Testis (tissue), 3 donors: ENCODE results near the gene ZNF280B. TPM values are rescaled to one million over a fixed set of nuclear protein-coding genes. Genes with fewer than 3 reads are reported as not detected.
"Not testable (repeated sequence)": the region's sequence is repeated elsewhere in the genome, so short reads cannot be mapped to it uniquely, and the experiment has no call there.

Experiments used
- DNase-seq: peaks from one replicate; pipeline ENCODE4 v3.0.0-alpha.2; 2019
- H3K27ac ChIP-seq, 2 donors: fragments of 200-600 bp; sonication (generic); one replicate each; pipeline ENCODE4 v1.5.1; 2019
- H3K27me3 ChIP-seq: fragments of 200-600 bp; sonication (generic); one replicate; pipeline ENCODE4 v1.5.1; 2019
- H3K36me3 ChIP-seq: fragments of 200-600 bp; sonication (generic); one replicate; pipeline ENCODE4 v1.5.1; 2017; ENCODE audit warnings: low read depth; ENCODE audit errors: missing control alignments
- H3K4me1 ChIP-seq: fragments of 200-600 bp; sonication (generic); one replicate; pipeline ENCODE4 v1.5.1; 2019
- H3K4me3 ChIP-seq, 2 donors: fragments of 200-600 bp; sonication (generic); one replicate each; pipeline ENCODE4 v1.5.1; 2017 to 2019
- H3K9me3 ChIP-seq: fragments of 200-600 bp; sonication (generic); one replicate; pipeline ENCODE4 v1.5.1; 2017
- CTCF ChIP-seq, 3 experiments: fragments of 450-650 bp in 2 of 3; fragments of 200-600 bp in 1 of 3; sonication (generic) in 1 of 3; IDR thresholded peaks; one replicate each; pipeline ENCODE4 v1.5.1; 2016 to 2019; ENCODE audit warnings: antibody characterized with exemption in 3 of 3, mild to moderate bottlenecking in 2 of 3, moderate library complexity in 1 of 3
- POLR2A ChIP-seq: fragments of 450-650 bp; IDR thresholded peaks from one replicate; pipeline ENCODE4 v1.6.1; 2017; ENCODE audit warnings: antibody characterized with exemption, mild to moderate bottlenecking, moderate library complexity
- WGBS, 2 donors: methylation state at CpG; one replicate each; pipeline ENCODE4 v1.1.5; 2018; 5-methylcytosine and 5-hydroxymethylcytosine counted together
- intact Hi-C: fragments of 100-400 bp; cut with DNase I; formaldehyde crosslinking; loops from one replicate; pipeline ENCODE4 v1.15.1; 2023; ENCODE audit warnings: low total_unique reads
- polyA plus RNA-seq: library from polyadenylated mRNA; stranded (reverse); fragments of 350-450 nt; fragmentation: Illumina TruSeq; extraction: RNeasy Lipid Tissue Mini Kit (QIAGEN cat#74804); gene quantifications from one replicate; pipeline ENCODE4 v1.2.3, GENCODE V29; 2014; ENCODE audit warnings: low read depth, low replicate concordance; ENCODE audit not compliant: insufficient read depth
- total RNA-seq, 2 donors: library from RNA; depleted of rRNA; stranded (reverse); fragments of >200 nt; gene quantifications; one replicate each; pipeline ENCODE4 v1.2.3, GENCODE V29; 2016

Gene ZNF280B
- total and polyA plus RNA-seq, 3 donors from 2014 or later = 22.8 to 73.3 (median 51.2) TPM

DNA sequence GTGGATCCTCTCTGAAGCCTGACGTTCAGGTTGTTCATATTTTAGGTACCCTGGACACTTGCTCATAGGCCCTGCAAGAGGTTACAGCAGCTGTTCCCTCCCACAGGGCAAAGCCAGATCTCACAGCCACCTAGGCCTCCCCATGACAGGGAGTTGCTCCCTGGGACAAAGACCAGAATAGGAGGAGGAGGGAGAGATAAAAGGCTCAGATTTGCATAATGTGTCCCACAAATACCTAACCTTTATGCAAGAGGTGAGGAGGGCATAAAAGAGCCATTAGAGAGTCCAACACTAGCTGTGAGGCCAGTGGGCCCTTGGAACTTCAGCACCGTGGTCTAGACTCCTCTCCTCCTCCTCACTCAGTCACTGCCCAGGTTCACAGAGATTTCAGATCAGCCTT is 33.8 kb downstream of the ZNF280B start:
- Histone ChIP-seq H3K4me1 (no peaks in the 10 kb centered on the region), H3K36me3 (no peaks in the 10 kb centered on the region), H3K9me3 (no peaks in the 10 kb centered on the region), H3K4me3 (no peak overlapping the region), H3K27me3 (no peaks in the 10 kb centered on the region), H3K27ac (no peak overlapping the region)
- TF ChIP-seq POLR2A (no peak), CTCF (IDR thresholded peaks at IDR 0.05) (no peak)
- WGBS, 2 donors = 69 to 78% methylated on average over 2 of the region's 2 CpGs
- intact Hi-C loops = no loop called here
- DNase-seq = no peak

DNA sequence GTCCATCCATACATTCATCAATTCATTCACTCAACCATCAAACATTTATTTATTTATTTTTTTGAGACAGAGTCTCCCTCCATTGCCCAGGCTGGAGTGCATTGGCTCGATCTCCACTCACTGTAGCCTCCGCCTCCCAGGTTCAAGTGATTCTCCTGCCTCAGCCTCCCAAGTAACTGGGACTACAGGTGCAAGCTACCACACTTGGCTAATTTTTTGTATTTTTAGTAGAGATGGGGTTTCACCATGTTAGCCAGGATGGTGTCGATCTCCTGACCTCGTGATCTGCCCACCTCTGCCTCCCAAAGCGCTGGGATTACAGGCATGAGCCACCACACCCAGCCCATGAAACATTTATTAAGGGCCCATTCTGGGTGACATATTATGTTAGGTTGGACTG is 37.4 kb downstream of the ZNF280B start:
- WGBS, 2 donors = 94 to 98% methylated on average over 5 of the region's 5 CpGs
- intact Hi-C loops, H3K27ac ChIP-seq, H3K4me3 ChIP-seq, H3K27me3 ChIP-seq, DNase-seq, H3K36me3 ChIP-seq, H3K9me3 ChIP-seq, H3K4me1 ChIP-seq: not testable (repeated sequence)

- intact Hi-C loops = no loop called here
- H3K4me1 ChIP-seq = no peaks in the 10 kb centered on the region
- DNase-seq = no peak
- no peak overlapping the region for H3K4me3 ChIP-seq
- H3K27me3 ChIP-seq = no peaks in the 10 kb centered on the region
- H3K27ac ChIP-seq = no peak overlapping the region
- no peaks in the 10 kb centered on the region for H3K9me3 ChIP-seq
- TF ChIP-seq POLR2A (no peak), CTCF (IDR thresholded peaks at IDR 0.05) (no peak)
- WGBS, 2 donors = 77 to 79% methylated on average over 2 of the region's 2 CpGs
- H3K36me3 ChIP-seq = no peaks in the 10 kb centered on the region
Observed at GRCh38 chr22:22469527-22469926, 39.0 kb downstream of the ZNF280B start.

DNA sequence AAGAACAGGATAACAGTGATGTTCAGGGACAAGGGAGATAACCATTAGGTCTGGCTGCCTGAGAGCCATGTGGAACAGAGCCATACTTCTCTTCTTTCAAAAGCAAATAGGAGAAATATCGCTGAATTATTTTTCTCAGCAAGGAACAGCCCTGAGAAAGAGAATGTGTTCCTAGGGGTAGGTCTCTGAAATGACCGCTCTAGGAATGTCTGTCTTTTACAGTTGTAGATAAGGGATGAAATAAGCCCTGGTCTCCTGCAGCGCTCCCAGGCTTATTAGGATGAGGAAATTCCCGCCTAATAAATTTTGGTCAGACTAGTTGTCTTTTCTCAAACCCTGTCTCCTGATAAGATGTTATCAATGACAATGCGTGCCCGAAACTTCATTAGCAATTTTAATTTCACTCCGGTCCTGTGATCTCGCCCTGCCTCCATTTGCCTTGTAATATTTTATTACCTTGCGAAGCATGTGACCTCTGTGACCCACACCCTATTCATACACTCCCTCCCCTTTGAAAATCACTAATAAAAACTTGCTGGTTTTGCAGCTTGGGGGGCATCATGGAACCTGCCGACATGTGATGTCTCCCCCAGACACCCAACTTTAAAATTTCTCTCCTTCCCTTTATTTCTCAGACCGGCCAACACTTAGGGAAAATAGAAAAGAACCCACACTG is 39.6 kb downstream of the ZNF280B start:
- intact Hi-C loops, H3K27ac ChIP-seq: not testable (repeated sequence)

DNA sequence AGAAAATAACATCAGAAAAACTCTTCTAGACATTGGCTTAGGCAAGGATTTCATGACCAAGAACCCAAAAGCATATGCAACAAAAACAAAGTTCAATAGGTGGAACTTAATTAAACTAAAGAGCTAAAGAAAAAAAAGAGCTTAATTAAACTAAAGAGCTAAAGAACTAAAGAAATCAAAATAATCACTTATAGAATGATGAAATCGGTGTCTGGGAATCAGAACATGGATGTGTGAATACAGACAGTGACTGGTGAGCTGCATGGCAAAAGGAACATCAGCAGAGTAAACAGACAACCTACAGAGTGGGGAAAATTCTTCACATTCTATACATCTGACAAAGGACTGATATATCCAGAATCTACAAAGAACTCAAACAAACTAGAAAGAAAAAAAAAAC is 41.4 kb downstream of the ZNF280B start:
- DNase-seq = no peak
- no peaks in the 10 kb centered on the region for H3K36me3 ChIP-seq
- no peak overlapping the region for H3K27ac ChIP-seq
- H3K27me3 ChIP-seq = no peaks in the 10 kb centered on the region
- 86 to 89% methylated on average over 1 of the region's 1 CpG for WGBS, 2 donors
- TF ChIP-seq CTCF (IDR thresholded peaks at IDR 0.05) = no peak
- no peak for TF ChIP-seq POLR2A
- no peak overlapping the region for H3K4me3 ChIP-seq
- H3K4me1 ChIP-seq = no peaks in the 10 kb centered on the region
- intact Hi-C loops = no loop called here
- no peaks in the 10 kb centered on the region for H3K9me3 ChIP-seq

More for the DNA sequence above, 39.6 kb downstream of the ZNF280B start:
- H3K4me1 ChIP-seq, H3K36me3 ChIP-seq, H3K4me3 ChIP-seq, H3K27me3 ChIP-seq, H3K9me3 ChIP-seq, DNase-seq: not testable (repeated sequence)
- WGBS, 2 donors = 89 to 93% methylated on average over 11 of the region's 11 CpGs

DNA sequence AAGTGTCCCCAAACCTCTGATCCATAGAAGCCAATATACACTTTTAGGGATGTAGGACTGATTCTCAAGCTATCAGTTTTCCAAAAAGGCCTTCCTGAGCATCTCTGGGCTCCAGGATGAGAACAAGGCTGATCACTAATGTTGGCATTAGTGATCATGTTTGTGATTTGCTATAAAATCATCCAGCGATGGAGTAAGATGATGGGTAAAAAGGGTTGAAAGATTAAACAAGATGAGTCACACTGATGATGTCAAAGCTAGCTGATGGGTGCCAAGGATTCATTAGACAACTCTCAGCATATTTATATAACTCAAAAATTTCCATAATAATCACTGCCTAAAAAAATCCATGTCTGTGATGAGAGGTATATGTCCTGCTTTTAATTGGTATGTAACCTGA is 42.8 kb downstream of the ZNF280B start:
- DNase-seq = no peak
- H3K9me3 ChIP-seq = no peaks in the 10 kb centered on the region
- no peak overlapping the region for H3K27ac ChIP-seq
- intact Hi-C loops = no loop called here
- no peaks in the 10 kb centered on the region for H3K27me3 ChIP-seq
- no peaks in the 10 kb centered on the region for H3K36me3 ChIP-seq
- no peak overlapping the region for H3K4me3 ChIP-seq
- no peaks in the 10 kb centered on the region for H3K4me1 ChIP-seq
- 88 to 92% methylated on average over 1 of the region's 1 CpG for WGBS, 2 donors
- TF ChIP-seq CTCF (IDR thresholded peaks at IDR 0.05) = no peak
- no peak for TF ChIP-seq POLR2A
